Skeletal muscle satellite cell (primary cell): ENCODE results near the gene NUB1.

Experiments used
- H3K27me3 ChIP-seq: 2 replicates; pipeline ENCODE4 v1.7.0; 2013; ENCODE audit warnings: low read length; ENCODE audit not compliant: control insufficient read depth, insufficient read depth
- H3K36me3 ChIP-seq: 2 replicates; pipeline ENCODE4 v1.7.0; 2013; ENCODE audit warnings: mild to moderate bottlenecking, control low read depth, low read length; ENCODE audit not compliant: insufficient read depth
- H3K4me1 ChIP-seq: 2 replicates; pipeline ENCODE4 v1.7.0; 2013; ENCODE audit warnings: low read length; ENCODE audit not compliant: control insufficient read depth, insufficient read depth
- H3K4me2 ChIP-seq: 2 replicates; pipeline ENCODE4 v1.7.0; 2013; ENCODE audit warnings: mild to moderate bottlenecking, low read length
- H3K4me3 ChIP-seq: 2 replicates; pipeline ENCODE4 v1.7.0; 2013; ENCODE audit warnings: low read length
- H3K9ac ChIP-seq: 2 replicates; pipeline ENCODE4 v1.7.0; 2013; ENCODE audit warnings: mild to moderate bottlenecking, low read depth, low read length, moderate library complexity
- H3K9me3 ChIP-seq: replicated peaks from 2 replicates; pipeline ENCODE4 v1.7.0; 2013; ENCODE audit warnings: mild to moderate bottlenecking, control low read depth, low read length

Gene NUB1

GRCh38 chr7:151425670-151426440, 84.2 kb downstream of the NUB1 start:
- Histone ChIP-seq H3K4me1 (peaks cover 18% of the 10 kb centered on the region), H3K36me3 (no peaks in the 10 kb centered on the region), H3K9me3 (peaks cover 4% of the 10 kb centered on the region), H3K4me3 (no peak overlapping the region), H3K27me3 (peaks cover 36% of the 10 kb centered on the region), H3K9ac (no peak overlapping the region), H3K4me2 (peak overlapping the region; percentile 51)

- Histone ChIP-seq H3K36me3 (no peaks in the 10 kb centered on the region), H3K9me3 (peaks cover 4% of the 10 kb centered on the region), H3K4me1 (peaks cover 18% of the 10 kb centered on the region), H3K4me3 (no peak overlapping the region), H3K27me3 (peaks cover 37% of the 10 kb centered on the region), H3K9ac (no peak overlapping the region), H3K4me2 (peak overlapping the region; percentile 51)
These were observed 84.9 kb downstream of the NUB1 start for GRCh38 chr7:151426441-151426903.

DNA sequence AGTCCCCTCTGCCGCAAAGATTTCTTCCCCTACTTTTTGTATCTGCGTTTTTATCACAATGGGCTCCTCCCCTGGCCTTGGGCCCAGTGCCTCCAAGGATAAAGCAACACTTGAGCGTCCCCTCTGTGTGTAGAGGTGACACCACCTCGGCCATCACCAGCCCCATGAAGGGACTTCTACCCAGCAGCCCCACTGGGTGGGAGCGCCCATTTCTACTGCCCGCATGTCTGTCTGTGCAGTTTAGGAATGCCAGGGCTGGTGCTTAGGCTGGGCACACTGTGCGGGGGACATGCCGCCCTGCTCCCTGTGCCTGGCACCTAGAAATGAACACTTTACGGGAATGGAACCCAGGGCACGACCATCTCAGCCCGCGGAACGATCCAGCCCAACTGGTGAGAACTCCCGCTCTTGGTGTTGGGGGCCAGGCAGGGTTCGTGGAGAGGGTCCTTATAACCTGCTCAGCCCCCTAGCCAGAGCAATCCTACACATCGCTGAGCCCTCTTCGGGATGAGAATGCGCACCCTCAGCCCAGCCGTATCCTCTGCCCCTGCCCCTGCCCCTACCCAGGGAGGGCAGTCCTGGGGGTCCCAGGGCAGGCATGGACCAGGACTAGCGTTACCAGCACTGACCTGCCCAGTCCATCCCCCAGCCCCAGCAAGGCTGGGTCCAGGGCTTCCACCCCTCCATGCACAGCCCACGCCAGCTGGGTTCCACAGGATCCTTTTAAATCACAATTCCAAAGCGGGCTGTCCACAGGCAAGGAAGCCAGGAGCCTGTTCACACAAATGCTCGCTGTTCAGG, 85.5 kb downstream of the NUB1 start:
- no peak overlapping the region for H3K9ac ChIP-seq

DNA sequence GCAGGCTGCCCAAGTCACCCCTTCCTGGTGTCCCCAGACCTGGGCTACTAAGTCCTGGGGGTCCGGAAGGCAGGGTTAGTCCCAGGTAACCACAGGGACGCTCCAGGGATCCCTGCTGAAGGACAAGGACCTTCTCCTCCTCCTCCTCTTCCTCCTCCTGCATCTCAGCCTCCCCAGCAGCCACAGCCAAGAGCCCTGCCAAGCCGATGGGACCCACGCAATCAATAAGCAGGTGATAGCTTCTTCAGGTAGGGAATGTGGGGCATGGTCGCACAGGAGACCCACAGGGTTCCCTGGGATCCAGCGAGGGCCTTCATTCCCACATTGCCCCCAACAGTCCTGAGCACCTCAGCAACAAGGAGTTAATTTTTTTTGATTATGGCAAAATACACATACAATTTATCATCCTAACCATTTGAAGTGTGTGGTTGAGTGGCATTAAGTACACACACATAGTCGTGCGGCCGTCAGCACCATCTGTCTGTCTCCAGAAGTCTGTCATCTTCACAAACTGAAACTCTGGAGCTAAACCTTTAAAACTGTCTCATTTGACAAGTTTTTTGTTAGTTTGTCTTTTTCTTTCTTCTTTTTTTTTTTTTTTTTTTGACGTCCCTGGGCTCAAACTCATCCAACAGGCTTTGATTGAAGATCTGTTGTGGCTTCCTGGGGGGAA, 86.2 kb downstream of the NUB1 start:
- Histone ChIP-seq H3K9ac (no peak overlapping the region), H3K4me3 (no peak overlapping the region), H3K36me3 (no peaks in the 10 kb centered on the region), H3K4me1 (peaks cover 18% of the 10 kb centered on the region), H3K4me2 (no peak overlapping the region), H3K27me3 (peaks cover 33% of the 10 kb centered on the region), H3K9me3 (no peaks in the 10 kb centered on the region)

More for the DNA sequence above, 85.5 kb downstream of the NUB1 start:
- peaks cover 3% of the 10 kb centered on the region for H3K9me3 ChIP-seq
- H3K4me1 ChIP-seq: peaks cover 18% of the 10 kb centered on the region
- peaks cover 32% of the 10 kb centered on the region for H3K27me3 ChIP-seq
- peak overlapping the region; percentile 51 for H3K4me2 ChIP-seq
- no peak overlapping the region for H3K4me3 ChIP-seq
- no peaks in the 10 kb centered on the region for H3K36me3 ChIP-seq
